K562 (cell line): Measurements from ENCODE around the gene RNFT1.

ENCODE experiments used
- CBFB ChIP-seq: sonication (generic); formaldehyde crosslinking; IDR thresholded peaks from 2 replicates; pipeline ENCODE4 v1.4.0; 2020; ENCODE audit warnings: mild to moderate bottlenecking, missing genetic modification reagents
- CTCF ChIP-seq, 3 experiments: IDR thresholded peaks in 2 of 3; conservative IDR thresholded peaks in 1 of 3; 2 replicates each; pipeline ENCODE4 v1.5.1; 2011 to 2012; ENCODE audit warnings: low read length in 3 of 3, mild to moderate bottlenecking in 3 of 3, control low read depth in 2 of 3, improper control_type of control experiment in 1 of 3, inconsistent platforms in 1 of 3, low read depth in 1 of 3, mixed read lengths in 1 of 3, moderate library complexity in 1 of 3; ENCODE audit not compliant: insufficient read depth in 2 of 3
- HDGF ChIP-seq: fragments of 450-650 bp; IDR thresholded peaks from 2 replicates; pipeline ENCODE4 v1.6.1; 2016
- NRF1 ChIP-seq, 2 experiments: fragments of 450-650 bp; IDR thresholded peaks in 1 of 2; conservative IDR thresholded peaks in 1 of 2; 2 replicates each; pipeline ENCODE4 v1.6.1; 2014; ENCODE audit warnings: mild to moderate bottlenecking in 2 of 2
- PTTG1 ChIP-seq: fragments of 450-650 bp; IDR thresholded peaks from 2 replicates; pipeline ENCODE4 v1.6.1; 2016; ENCODE audit warnings: low read depth, mild to moderate bottlenecking, missing genetic modification characterization, missing compliant biosample characterization
- YY1 ChIP-seq, 3 experiments: IDR thresholded peaks; 2 replicates each; pipeline ENCODE4 v1.6.1; 2011; ENCODE audit warnings: low read length in 2 of 3, mild to moderate bottlenecking in 2 of 3, moderate library complexity in 2 of 3, borderline replicate concordance in 1 of 3, control low read depth in 1 of 3, low read depth in 1 of 3; ENCODE audit not compliant: insufficient read depth in 3 of 3, insufficient replicate concordance in 2 of 3, control insufficient read depth in 1 of 3, insufficient read length in 1 of 3; ENCODE audit errors: extremely low read depth in 1 of 3
- ZBTB49 ChIP-seq: sonication (generic); formaldehyde crosslinking; IDR thresholded peaks from 2 replicates; pipeline ENCODE4 v1.8.0; 2022; ENCODE audit warnings: missing genetic modification reagents, mild to moderate bottlenecking, borderline replicate concordance

GRCh38 chr17:59941131-59941530, 23.4 kb downstream of the RNFT1 start:
- TF ChIP-seq YY1 (IDR thresholded peaks at IDR 0.05; ENCODE audit: borderline replicate concordance in 1 of 3, control insufficient read depth in 1 of 3, extremely low read depth in 1 of 3, insufficient read depth in 3 of 3, insufficient read length in 1 of 3, insufficient replicate concordance in 2 of 3, low read depth in 1 of 3, low read length in 2 of 3) = no peak
- no peak for TF ChIP-seq PTTG1 (tag)
- no peak for TF ChIP-seq CTCF (IDR thresholded peaks at IDR 0.05 in 2 of 3, conservative IDR thresholded peaks at IDR 0.05 in 1 of 3; ENCODE audit: insufficient read depth in 2 of 3, low read depth in 1 of 3, low read length in 3 of 3)
- no peak for TF ChIP-seq NRF1 (conservative IDR thresholded peaks at IDR 0.05 in 1 of 2, IDR thresholded peaks at IDR 0.05 in 1 of 2)
- TF ChIP-seq CBFB = no peak
- no peak for TF ChIP-seq HDGF
- TF ChIP-seq ZBTB49 (CRISPR knock-in tag) = no peak
